ENCODE measurements around the gene ACTBL2.

The ACTBL2 gene

DNA sequence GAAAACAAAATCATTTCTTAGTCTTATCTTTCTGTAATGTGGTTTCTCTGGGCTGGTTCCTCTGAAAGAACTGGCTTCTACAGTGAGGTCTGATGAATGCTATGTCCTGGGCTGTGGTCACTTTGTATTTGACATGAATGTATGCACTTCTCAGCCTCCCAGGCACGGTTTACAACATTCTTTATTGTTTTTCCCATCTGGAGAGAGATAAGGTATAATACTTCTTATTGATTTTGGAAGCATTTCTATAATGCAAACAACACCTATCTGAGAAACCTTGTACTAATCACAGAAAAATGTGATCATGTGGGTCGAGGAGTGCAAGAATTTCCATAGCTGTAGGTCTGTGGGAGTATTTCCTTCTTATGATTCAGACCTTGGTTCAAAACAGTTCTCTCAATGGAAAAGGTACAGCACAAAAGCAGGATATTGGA, 46.9 kb downstream of the ACTBL2 start:
- TF ChIP-seq SIN3A (IDR thresholded peaks at IDR 0.05; ENCODE audit: borderline replicate concordance, insufficient read depth, low read length) (no peak), TAF1 (IDR thresholded peaks at IDR 0.05; ENCODE audit: borderline replicate concordance, insufficient read depth, low read length) (no peak), POLR2AphosphoS5 (IDR thresholded peaks at IDR 0.05; ENCODE audit: low read depth, low read length) (no peak)
- TF ChIP-seq, protein P1, sequence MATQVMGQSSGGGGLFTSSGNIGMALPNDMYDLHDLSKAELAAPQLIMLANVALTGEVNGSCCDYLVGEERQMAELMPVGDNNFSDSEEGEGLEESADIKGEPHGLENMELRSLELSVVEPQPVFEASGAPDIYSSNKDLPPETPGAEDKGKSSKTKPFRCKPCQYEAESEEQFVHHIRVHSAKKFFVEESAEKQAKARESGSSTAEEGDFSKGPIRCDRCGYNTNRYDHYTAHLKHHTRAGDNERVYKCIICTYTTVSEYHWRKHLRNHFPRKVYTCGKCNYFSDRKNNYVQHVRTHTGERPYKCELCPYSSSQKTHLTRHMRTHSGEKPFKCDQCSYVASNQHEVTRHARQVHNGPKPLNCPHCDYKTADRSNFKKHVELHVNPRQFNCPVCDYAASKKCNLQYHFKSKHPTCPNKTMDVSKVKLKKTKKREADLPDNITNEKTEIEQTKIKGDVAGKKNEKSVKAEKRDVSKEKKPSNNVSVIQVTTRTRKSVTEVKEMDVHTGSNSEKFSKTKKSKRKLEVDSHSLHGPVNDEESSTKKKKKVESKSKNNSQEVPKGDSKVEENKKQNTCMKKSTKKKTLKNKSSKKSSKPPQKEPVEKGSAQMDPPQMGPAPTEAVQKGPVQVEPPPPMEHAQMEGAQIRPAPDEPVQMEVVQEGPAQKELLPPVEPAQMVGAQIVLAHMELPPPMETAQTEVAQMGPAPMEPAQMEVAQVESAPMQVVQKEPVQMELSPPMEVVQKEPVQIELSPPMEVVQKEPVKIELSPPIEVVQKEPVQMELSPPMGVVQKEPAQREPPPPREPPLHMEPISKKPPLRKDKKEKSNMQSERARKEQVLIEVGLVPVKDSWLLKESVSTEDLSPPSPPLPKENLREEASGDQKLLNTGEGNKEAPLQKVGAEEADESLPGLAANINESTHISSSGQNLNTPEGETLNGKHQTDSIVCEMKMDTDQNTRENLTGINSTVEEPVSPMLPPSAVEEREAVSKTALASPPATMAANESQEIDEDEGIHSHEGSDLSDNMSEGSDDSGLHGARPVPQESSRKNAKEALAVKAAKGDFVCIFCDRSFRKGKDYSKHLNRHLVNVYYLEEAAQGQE (IDR thresholded peaks at IDR 0.05; ENCODE audit: insufficient read depth in 1 of 2, low read depth in 2 of 2, low read length in 2 of 2) = no peak

DNA sequence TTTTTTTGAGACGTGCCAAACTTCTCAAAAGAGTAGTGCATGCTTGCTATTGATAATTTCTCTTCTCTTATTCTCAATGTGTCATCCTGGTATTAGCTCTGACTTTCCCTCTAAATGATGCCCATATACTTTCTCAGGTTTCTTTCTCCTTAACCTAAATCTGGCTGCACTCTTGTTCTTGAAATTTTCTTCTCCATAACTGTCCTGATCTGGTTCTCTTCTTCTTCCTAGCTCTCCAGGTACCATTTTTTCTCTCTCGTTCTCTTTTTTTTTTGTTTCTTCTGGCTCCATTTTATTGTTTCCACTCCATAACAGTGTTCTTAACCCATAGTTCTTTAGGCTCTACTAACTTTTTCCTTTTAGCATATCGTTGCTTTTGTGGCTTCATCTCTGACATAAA, 47.9 kb downstream of the ACTBL2 start:
- no peak for TF ChIP-seq SIN3A (IDR thresholded peaks at IDR 0.05; ENCODE audit: borderline replicate concordance, insufficient read depth, low read length)
- TF ChIP-seq, protein P1 (IDR thresholded peaks at IDR 0.05; ENCODE audit: insufficient read depth in 1 of 2, low read depth in 2 of 2, low read length in 2 of 2) = no peak
- TF ChIP-seq POLR2AphosphoS5 (IDR thresholded peaks at IDR 0.05; ENCODE audit: low read depth, low read length) = no peak
- no peak for TF ChIP-seq TAF1 (IDR thresholded peaks at IDR 0.05; ENCODE audit: borderline replicate concordance, insufficient read depth, low read length)
- no peak for TF ChIP-seq FOXP2 (optimal IDR thresholded peaks at IDR 0.05; ENCODE audit: borderline replicate concordance, extremely low read depth, extremely low read length, insufficient read depth)

DNA sequence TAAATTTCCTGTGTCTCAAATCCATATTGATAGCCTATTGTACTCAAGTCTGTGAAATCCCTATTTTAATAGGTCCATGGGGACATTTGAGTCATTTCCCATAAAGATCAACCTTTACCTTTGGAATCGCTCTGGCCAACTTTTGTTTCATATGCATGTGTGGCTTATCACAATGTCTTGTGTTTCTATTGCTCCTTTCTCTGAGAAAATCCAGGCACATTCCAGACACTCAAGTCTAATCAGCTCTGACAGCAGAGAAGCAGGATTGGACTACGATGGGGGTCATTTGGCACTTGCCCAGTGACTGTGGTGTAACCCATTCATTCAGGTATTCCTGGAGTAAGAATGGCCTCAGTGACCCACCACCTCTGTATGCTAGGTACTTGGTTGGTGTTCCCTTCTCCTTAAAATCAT, 48.4 kb downstream of the ACTBL2 start:
- TF ChIP-seq FOXP2 (optimal IDR thresholded peaks at IDR 0.05; ENCODE audit: borderline replicate concordance, extremely low read depth, extremely low read length, insufficient read depth) = no peak
- no peak for TF ChIP-seq TAF1 (IDR thresholded peaks at IDR 0.05; ENCODE audit: borderline replicate concordance, insufficient read depth, low read length)
- TF ChIP-seq, protein P1 (IDR thresholded peaks at IDR 0.05; ENCODE audit: insufficient read depth in 1 of 2, low read depth in 2 of 2, low read length in 2 of 2) = no peak
- no peak for TF ChIP-seq SIN3A (IDR thresholded peaks at IDR 0.05; ENCODE audit: borderline replicate concordance, insufficient read depth, low read length)
- no peak for TF ChIP-seq POLR2AphosphoS5 (IDR thresholded peaks at IDR 0.05; ENCODE audit: low read depth, low read length)

DNA sequence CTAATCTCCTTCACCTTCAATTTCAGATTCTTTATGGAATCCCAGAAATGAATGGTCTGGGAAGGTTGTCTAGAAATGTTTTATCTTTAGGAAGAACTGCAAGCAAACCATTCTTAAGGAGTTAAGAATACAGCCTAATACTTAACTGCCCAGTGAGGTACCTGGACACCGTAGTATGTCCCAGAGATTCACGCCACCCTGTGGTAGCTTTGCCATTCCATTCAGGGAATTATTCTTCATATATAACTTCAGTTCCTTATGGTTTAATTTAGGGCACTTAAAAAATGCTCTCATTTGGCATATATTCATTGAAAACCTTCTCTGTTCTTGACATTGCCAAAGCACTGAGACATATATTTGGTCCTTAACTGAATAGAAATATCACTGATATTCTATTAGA, 49.7 kb downstream of the ACTBL2 start:
- TF ChIP-seq SIN3A (IDR thresholded peaks at IDR 0.05; ENCODE audit: borderline replicate concordance, insufficient read depth, low read length) = no peak
- no peak for TF ChIP-seq FOXP2 (optimal IDR thresholded peaks at IDR 0.05; ENCODE audit: borderline replicate concordance, extremely low read depth, extremely low read length, insufficient read depth)
- TF ChIP-seq, protein P1 (IDR thresholded peaks at IDR 0.05; ENCODE audit: insufficient read depth in 1 of 2, low read depth in 2 of 2, low read length in 2 of 2) = no peak
- TF ChIP-seq TAF1 (IDR thresholded peaks at IDR 0.05; ENCODE audit: borderline replicate concordance, insufficient read depth, low read length) = no peak
- no peak for TF ChIP-seq POLR2AphosphoS5 (IDR thresholded peaks at IDR 0.05; ENCODE audit: low read depth, low read length)

DNA sequence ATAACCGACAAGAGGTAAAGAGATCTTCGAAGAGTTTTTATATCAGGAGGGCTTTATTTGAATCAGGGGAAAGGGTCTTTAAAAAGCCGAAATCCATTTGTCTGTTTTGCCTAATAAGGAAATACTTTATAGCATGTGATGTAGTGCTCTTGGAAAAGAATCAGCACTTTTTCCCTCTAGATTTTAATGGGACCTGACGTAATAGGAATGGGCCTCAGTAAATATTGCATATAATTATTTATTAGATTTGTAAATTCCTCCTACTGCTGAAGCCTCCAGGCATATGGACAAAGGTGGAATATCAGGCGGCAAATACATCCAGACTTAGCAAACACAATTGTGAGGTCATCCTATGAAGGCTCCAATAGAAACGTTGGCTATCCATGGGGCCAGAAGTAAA, 50.9 kb downstream of the ACTBL2 start:
- TF ChIP-seq POLR2AphosphoS5 (IDR thresholded peaks at IDR 0.05; ENCODE audit: low read depth, low read length) = no peak
- no peak for TF ChIP-seq TAF1 (IDR thresholded peaks at IDR 0.05; ENCODE audit: borderline replicate concordance, insufficient read depth, low read length)
- TF ChIP-seq SIN3A (IDR thresholded peaks at IDR 0.05; ENCODE audit: borderline replicate concordance, insufficient read depth, low read length) = no peak
- TF ChIP-seq, protein P1 (IDR thresholded peaks at IDR 0.05; ENCODE audit: insufficient read depth in 1 of 2, low read depth in 2 of 2, low read length in 2 of 2) = no peak
- no peak for TF ChIP-seq FOXP2 (optimal IDR thresholded peaks at IDR 0.05; ENCODE audit: borderline replicate concordance, extremely low read depth, extremely low read length, insufficient read depth)

Data from PFSK-1 (cell line).